Rectal smooth muscle tissue (tissue), 1 donor: ENCODE data around the gene DCAKD.

ENCODE experiments used
- H3K27ac ChIP-seq: one replicate; pipeline ENCODE4 v1.7.0; 2013; ENCODE audit warnings: low read depth, low read length, inconsistent platforms
- H3K27me3 ChIP-seq: one replicate; pipeline ENCODE4 v1.7.0; 2013; ENCODE audit warnings: low read length; ENCODE audit not compliant: control insufficient read depth, insufficient read depth
- H3K36me3 ChIP-seq: one replicate; pipeline ENCODE4 v1.7.0; 2013; ENCODE audit warnings: low read length; ENCODE audit not compliant: control insufficient read depth, insufficient read depth
- H3K4me1 ChIP-seq: one replicate; pipeline ENCODE4 v1.7.0; 2013; ENCODE audit warnings: low read length; ENCODE audit not compliant: control insufficient read depth, insufficient read depth
- H3K4me3 ChIP-seq: one replicate; pipeline ENCODE4 v1.7.0; 2013; ENCODE audit warnings: low read length
- H3K9ac ChIP-seq: one replicate; pipeline ENCODE4 v1.7.0; 2013; ENCODE audit warnings: low read length

DCAKD gene

GRCh38 chr17:45035848-45036247 lies 15.6 kb downstream of the DCAKD start:
- Histone ChIP-seq H3K4me1 (peaks cover 3% of the 10 kb centered on the region), H3K9ac (no peak overlapping the region), H3K4me3 (no peak overlapping the region), H3K27me3 (no peaks in the 10 kb centered on the region), H3K27ac (no peak overlapping the region), H3K36me3 (peaks cover 13% of the 10 kb centered on the region)

- H3K36me3 ChIP-seq: peaks cover 13% of the 10 kb centered on the region
- H3K27ac ChIP-seq: no peak overlapping the region
- no peak overlapping the region for H3K4me3 ChIP-seq
- no peaks in the 10 kb centered on the region for H3K27me3 ChIP-seq
- no peaks in the 10 kb centered on the region for H3K4me1 ChIP-seq
- no peak overlapping the region for H3K9ac ChIP-seq
Observed at GRCh38 chr17:45034599-45034998, 16.8 kb downstream of the DCAKD start.

- Histone ChIP-seq H3K4me3 (no peak overlapping the region), H3K9ac (no peak overlapping the region), H3K36me3 (peaks cover 13% of the 10 kb centered on the region), H3K27me3 (no peaks in the 10 kb centered on the region), H3K27ac (no peak overlapping the region), H3K4me1 (no peaks in the 10 kb centered on the region)
Observed at GRCh38 chr17:45032174-45032541, 19.3 kb downstream of the DCAKD start.

- no peaks in the 10 kb centered on the region for H3K4me1 ChIP-seq
- no peak overlapping the region for H3K9ac ChIP-seq
- no peaks in the 10 kb centered on the region for H3K27me3 ChIP-seq
- H3K4me3 ChIP-seq: no peak overlapping the region
- H3K36me3 ChIP-seq: peaks cover 15% of the 10 kb centered on the region
- no peak overlapping the region for H3K27ac ChIP-seq
Observed at GRCh38 chr17:45031231-45032173, 19.9 kb downstream of the DCAKD start.

GRCh38 chr17:45030733-45031132 lies 20.7 kb downstream of the DCAKD start:
- H3K27me3 ChIP-seq: no peaks in the 10 kb centered on the region
- H3K9ac ChIP-seq: no peak overlapping the region
- H3K4me3 ChIP-seq: no peak overlapping the region
- H3K27ac ChIP-seq: no peak overlapping the region
- H3K4me1 ChIP-seq: no peaks in the 10 kb centered on the region
- peaks cover 15% of the 10 kb centered on the region for H3K36me3 ChIP-seq

GRCh38 chr17:45029758-45030423 lies 21.5 kb downstream of the DCAKD start:
- Histone ChIP-seq H3K27me3 (no peaks in the 10 kb centered on the region), H3K4me3 (no peak overlapping the region), H3K9ac (no peak overlapping the region), H3K36me3 (peaks cover 15% of the 10 kb centered on the region), H3K27ac (no peak overlapping the region), H3K4me1 (no peaks in the 10 kb centered on the region)

- Histone ChIP-seq H3K4me3 (no peak overlapping the region), H3K27me3 (no peaks in the 10 kb centered on the region), H3K4me1 (no peaks in the 10 kb centered on the region), H3K9ac (no peak overlapping the region), H3K27ac (no peak overlapping the region), H3K36me3 (peaks cover 18% of the 10 kb centered on the region)
Observed at GRCh38 chr17:45029096-45029495, 22.3 kb downstream of the DCAKD start.

- H3K9ac ChIP-seq: peak overlapping the region; percentile 2
- H3K4me1 ChIP-seq: peaks cover 15% of the 10 kb centered on the region
- H3K27ac ChIP-seq: no peak overlapping the region
- H3K4me3 ChIP-seq: no peak overlapping the region
- H3K27me3 ChIP-seq: peaks cover 6% of the 10 kb centered on the region
- peaks cover 11% of the 10 kb centered on the region for H3K36me3 ChIP-seq
Observed at GRCh38 chr17:45022655-45023339, 28.6 kb downstream of the DCAKD start.

- peaks cover 6% of the 10 kb centered on the region for H3K27me3 ChIP-seq
- no peak overlapping the region for H3K9ac ChIP-seq
- H3K4me3 ChIP-seq: peak overlapping the region; percentile 67
- H3K36me3 ChIP-seq: peaks cover 11% of the 10 kb centered on the region
- peak overlapping the region; percentile 49 for H3K27ac ChIP-seq
- peaks cover 15% of the 10 kb centered on the region for H3K4me1 ChIP-seq
Observed at GRCh38 chr17:45022288-45022648, 29.2 kb downstream of the DCAKD start.

GRCh38 chr17:45021607-45022287 lies 29.7 kb downstream of the DCAKD start:
- H3K27me3 ChIP-seq: peaks cover 6% of the 10 kb centered on the region
- peaks cover 15% of the 10 kb centered on the region for H3K4me1 ChIP-seq
- peak overlapping the region; percentile 85 for H3K27ac ChIP-seq
- H3K36me3 ChIP-seq: peaks cover 11% of the 10 kb centered on the region
- H3K4me3 ChIP-seq: peak overlapping the region; percentile 67
- H3K9ac ChIP-seq: peak overlapping the region; percentile 63

GRCh38 chr17:45020354-45021138 lies 30.9 kb downstream of the DCAKD start:
- Histone ChIP-seq H3K4me1 (peaks cover 15% of the 10 kb centered on the region), H3K4me3 (peak overlapping the region; percentile 1), H3K9ac (no peak overlapping the region), H3K27me3 (peaks cover 6% of the 10 kb centered on the region), H3K27ac (peak overlapping the region; percentile 7), H3K36me3 (peaks cover 9% of the 10 kb centered on the region)
